Panc1 (cell line): ENCODE measurements around the gene FXYD7. TPM values are rescaled to one million over a fixed set of nuclear protein-coding genes. Genes with fewer than 3 reads are reported as not detected.

Experiments used
- ATAC-seq: fragments of 200-7000 bp; cut with Tn5 transposase; 2 replicates; pipeline ENCODE4 v1.9.1; 2020; ENCODE audit warnings: mild to moderate bottlenecking, moderate library complexity
- BruUV-seq: library from RNA; stranded (reverse); fragments of 400-500 nt; replicated peaks from 2 replicates; lab custom pipeline; 2021; lab: Mats Ljungman, UMichigan
- CTCF ChIA-PET: fragments of 300-600 bp; sonication (Branson Sonifier 250); formaldehyde crosslinking; loops from one replicate; lab custom pipeline; 2022; ENCODE audit warnings: antibody characterized with exemption; lab: Charles Lee
- POLR2A ChIA-PET: fragments of 300-600 bp; sonication (Branson Sonifier 250); formaldehyde crosslinking; loops from one replicate; lab custom pipeline; 2022; ENCODE audit warnings: antibody characterized with exemption; lab: Charles Lee
- DNase-seq: peaks from one replicate; pipeline ENCODE4 v3.0.0-alpha.2; 2010; ENCODE audit warnings: low read depth, low spot score
- H3K27ac ChIP-seq: 2 replicates; pipeline ENCODE4 v1.5.1; 2011; ENCODE audit warnings: mild to moderate bottlenecking, low read length, inconsistent platforms
- H3K27me3 ChIP-seq: fragments of 200-500 bp; sonication (Bioruptor generic); 2 replicates; pipeline ENCODE4 v1.6.0; 2014; ENCODE audit warnings: low read length, inconsistent platforms; ENCODE audit not compliant: control insufficient read depth, insufficient read depth
- H3K36me3 ChIP-seq: fragments of 200-500 bp; sonication (Bioruptor generic); 2 replicates; pipeline ENCODE4 v1.5.1; 2014; ENCODE audit warnings: inconsistent platforms, mild to moderate bottlenecking, low read length, moderate library complexity; ENCODE audit not compliant: control insufficient read depth, insufficient read depth
- H3K4me1 ChIP-seq: 2 replicates; pipeline ENCODE4 v1.5.1; 2011; ENCODE audit warnings: inconsistent platforms, mild to moderate bottlenecking, low read length, moderate library complexity; ENCODE audit not compliant: control insufficient read depth, insufficient read depth
- H3K4me3 ChIP-seq, 2 experiments: 2 replicates each; pipeline ENCODE4 v1.5.1; 2011 to 2012; ENCODE audit warnings: low read depth in 2 of 2, low read length in 2 of 2, mild to moderate bottlenecking in 2 of 2, inconsistent platforms in 1 of 2, moderate library complexity in 1 of 2
- H3K9me3 ChIP-seq: fragments of 200-500 bp; sonication (Bioruptor generic); 2 replicates; pipeline ENCODE4 v1.5.1; 2014; ENCODE audit warnings: low read depth, mild to moderate bottlenecking, inconsistent platforms, low read length, moderate library complexity; ENCODE audit not compliant: control insufficient read depth, insufficient read depth
- POLR2AphosphoS5 ChIP-seq: IDR thresholded peaks from 2 replicates; pipeline ENCODE4 v1.6.1; 2012; ENCODE audit warnings: mild to moderate bottlenecking, low read depth, low read length, moderate library complexity
- SIN3A ChIP-seq: IDR thresholded peaks from 2 replicates; pipeline ENCODE4 v1.6.1; 2012; ENCODE audit warnings: low read depth, mild to moderate bottlenecking, low read length, moderate library complexity, borderline replicate concordance; ENCODE audit not compliant: insufficient read depth
- TCF7L2 ChIP-seq: IDR thresholded peaks from 2 replicates; pipeline ENCODE4 v1.6.1; 2011; ENCODE audit warnings: mild to moderate bottlenecking, low read depth, low read length, inconsistent platforms
- in situ Hi-C: cut with HindIII; loops from 2 replicates; pipeline ENCODE4 v1.10.0; 2016; ENCODE audit warnings: low sequenced_read_pairs, low pct_unique_long_range_greater_than_20kb
- intact Hi-C: fragments of 100-400 bp; cut with micrococcal nuclease; formaldehyde crosslinking; loops from one replicate; pipeline ENCODE4 v1.10.0; 2022; ENCODE audit not compliant: unreplicated experiment
- total RNA-seq: library from RNA; stranded (reverse); gene quantifications from one replicate; pipeline ENCODE4 v1.2.1, GENCODE V29; 2021; ENCODE audit not compliant: unreplicated experiment
- TF ChIP-seq, protein P1 (sequence below), 2 experiments: IDR thresholded peaks; 2 replicates each; pipeline ENCODE4 v1.6.1; 2011 to 2012; ENCODE audit warnings: low read depth in 2 of 2, control low read depth in 1 of 2, low read length in 1 of 2, mild to moderate bottlenecking in 1 of 2, moderate library complexity in 1 of 2; ENCODE audit not compliant: insufficient read depth in 1 of 2
- TF ChIP-seq, protein P2 (sequence below): fragments of 450-650 bp; IDR thresholded peaks from 2 replicates; pipeline ENCODE4 v1.5.1; 2017; ENCODE audit warnings: mild to moderate bottlenecking

Gene FXYD7
- total RNA-seq, 1 experiment from 2014 or later, result not detected

DNA sequence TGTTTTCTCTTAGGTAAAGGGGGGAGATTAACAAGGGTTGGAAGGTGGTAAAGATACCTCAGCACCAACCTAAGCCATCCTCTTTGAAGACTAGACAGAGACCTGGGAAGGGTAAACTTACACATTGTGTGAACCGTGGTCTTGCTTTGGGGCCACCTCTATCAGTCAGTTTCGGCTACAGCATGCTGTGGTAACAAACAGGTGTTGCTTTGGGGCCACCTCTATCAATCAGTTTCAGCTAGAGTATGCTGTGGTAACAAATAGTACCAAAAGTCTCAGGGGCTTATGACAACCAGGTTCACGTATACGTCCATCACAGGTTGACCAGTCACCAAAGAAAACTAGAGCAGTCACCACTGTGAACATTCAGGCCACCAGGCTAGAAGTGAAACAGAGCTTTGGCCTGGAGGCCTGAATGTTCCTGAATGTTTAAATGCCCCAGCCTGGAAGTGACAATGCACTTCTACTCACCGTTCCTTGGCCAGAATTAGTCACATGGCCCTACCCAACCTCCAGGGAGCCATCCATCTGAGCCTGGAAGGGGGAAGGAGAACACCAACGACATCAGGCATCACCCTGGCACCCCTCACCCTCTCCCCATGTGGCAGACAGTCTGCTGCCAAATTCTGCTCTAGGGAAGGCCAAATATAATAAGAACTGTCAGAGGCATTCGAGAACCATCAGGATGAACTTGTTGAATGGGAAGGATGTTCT is 3.8 kb downstream of the FXYD7 start:
- H3K27me3 ChIP-seq, result peaks cover 15% of the 10 kb centered on the region
- H3K27ac ChIP-seq, result no peak overlapping the region
- BruUV-seq, result no TSS peak
- ChIA-PET CTCF (interaction anchor here (0.6 kb wide), 1 partner anchor 10 kb away, joined by 9 read pairs; no protein-coding TSS in a partner anchor), POLR2A (no interaction called here)
- no peak overlapping the region for H3K4me3 ChIP-seq
- intact Hi-C loops, result no loop called here
- DNase-seq (no peak), ATAC-seq (no peak)
- H3K36me3 ChIP-seq, result no peaks in the 10 kb centered on the region; the same call in none of the 2 replicates
- peaks cover 7% of the 10 kb centered on the region for H3K4me1 ChIP-seq
- TF ChIP-seq SIN3A (no peak), POLR2AphosphoS5 (no peak)
- TF ChIP-seq, protein P1, sequence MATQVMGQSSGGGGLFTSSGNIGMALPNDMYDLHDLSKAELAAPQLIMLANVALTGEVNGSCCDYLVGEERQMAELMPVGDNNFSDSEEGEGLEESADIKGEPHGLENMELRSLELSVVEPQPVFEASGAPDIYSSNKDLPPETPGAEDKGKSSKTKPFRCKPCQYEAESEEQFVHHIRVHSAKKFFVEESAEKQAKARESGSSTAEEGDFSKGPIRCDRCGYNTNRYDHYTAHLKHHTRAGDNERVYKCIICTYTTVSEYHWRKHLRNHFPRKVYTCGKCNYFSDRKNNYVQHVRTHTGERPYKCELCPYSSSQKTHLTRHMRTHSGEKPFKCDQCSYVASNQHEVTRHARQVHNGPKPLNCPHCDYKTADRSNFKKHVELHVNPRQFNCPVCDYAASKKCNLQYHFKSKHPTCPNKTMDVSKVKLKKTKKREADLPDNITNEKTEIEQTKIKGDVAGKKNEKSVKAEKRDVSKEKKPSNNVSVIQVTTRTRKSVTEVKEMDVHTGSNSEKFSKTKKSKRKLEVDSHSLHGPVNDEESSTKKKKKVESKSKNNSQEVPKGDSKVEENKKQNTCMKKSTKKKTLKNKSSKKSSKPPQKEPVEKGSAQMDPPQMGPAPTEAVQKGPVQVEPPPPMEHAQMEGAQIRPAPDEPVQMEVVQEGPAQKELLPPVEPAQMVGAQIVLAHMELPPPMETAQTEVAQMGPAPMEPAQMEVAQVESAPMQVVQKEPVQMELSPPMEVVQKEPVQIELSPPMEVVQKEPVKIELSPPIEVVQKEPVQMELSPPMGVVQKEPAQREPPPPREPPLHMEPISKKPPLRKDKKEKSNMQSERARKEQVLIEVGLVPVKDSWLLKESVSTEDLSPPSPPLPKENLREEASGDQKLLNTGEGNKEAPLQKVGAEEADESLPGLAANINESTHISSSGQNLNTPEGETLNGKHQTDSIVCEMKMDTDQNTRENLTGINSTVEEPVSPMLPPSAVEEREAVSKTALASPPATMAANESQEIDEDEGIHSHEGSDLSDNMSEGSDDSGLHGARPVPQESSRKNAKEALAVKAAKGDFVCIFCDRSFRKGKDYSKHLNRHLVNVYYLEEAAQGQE (IDR thresholded peaks at IDR 0.05; ENCODE audit: insufficient read depth in 1 of 2, low read depth in 2 of 2, low read length in 1 of 2), result no peak
- TF ChIP-seq, protein P2, sequence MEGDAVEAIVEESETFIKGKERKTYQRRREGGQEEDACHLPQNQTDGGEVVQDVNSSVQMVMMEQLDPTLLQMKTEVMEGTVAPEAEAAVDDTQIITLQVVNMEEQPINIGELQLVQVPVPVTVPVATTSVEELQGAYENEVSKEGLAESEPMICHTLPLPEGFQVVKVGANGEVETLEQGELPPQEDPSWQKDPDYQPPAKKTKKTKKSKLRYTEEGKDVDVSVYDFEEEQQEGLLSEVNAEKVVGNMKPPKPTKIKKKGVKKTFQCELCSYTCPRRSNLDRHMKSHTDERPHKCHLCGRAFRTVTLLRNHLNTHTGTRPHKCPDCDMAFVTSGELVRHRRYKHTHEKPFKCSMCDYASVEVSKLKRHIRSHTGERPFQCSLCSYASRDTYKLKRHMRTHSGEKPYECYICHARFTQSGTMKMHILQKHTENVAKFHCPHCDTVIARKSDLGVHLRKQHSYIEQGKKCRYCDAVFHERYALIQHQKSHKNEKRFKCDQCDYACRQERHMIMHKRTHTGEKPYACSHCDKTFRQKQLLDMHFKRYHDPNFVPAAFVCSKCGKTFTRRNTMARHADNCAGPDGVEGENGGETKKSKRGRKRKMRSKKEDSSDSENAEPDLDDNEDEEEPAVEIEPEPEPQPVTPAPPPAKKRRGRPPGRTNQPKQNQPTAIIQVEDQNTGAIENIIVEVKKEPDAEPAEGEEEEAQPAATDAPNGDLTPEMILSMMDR, result no peak
- H3K9me3 ChIP-seq, result no peaks in the 10 kb centered on the region
- in situ Hi-C loops, result no loop called here

DNA sequence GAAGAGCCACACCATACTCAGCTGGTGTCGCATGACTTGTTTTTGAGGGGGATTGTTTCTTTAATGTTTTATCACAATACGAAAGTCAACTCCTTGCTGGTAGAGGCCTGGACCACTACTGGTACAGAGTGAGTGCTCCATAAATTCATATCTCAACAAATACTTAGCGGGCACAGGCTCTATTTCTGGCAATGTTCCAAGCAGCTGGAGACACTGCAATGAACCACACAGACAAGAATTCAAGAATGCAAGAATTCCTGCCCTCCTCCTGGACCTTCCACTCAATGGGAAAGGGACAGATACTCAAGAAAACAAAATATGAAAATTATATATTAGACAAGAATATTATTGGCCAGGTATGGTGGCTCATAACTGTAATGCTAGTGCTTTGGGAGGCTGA is 6.4 kb downstream of the FXYD7 start:
- CTCF ChIA-PET, result no interaction called here
- ATAC-seq, result no peak
- intact Hi-C loops, result no loop called here

More for the DNA sequence above, 6.4 kb downstream of the FXYD7 start:
- H3K27me3 ChIP-seq, result 0 out of 2 replicates have a peak, but pooled peaks cover 2% of the 10 kb centered on the region
- no peak overlapping the region for H3K4me3 ChIP-seq
- no peak for DNase-seq
- TF ChIP-seq, protein P1 (IDR thresholded peaks at IDR 0.05; ENCODE audit: insufficient read depth in 1 of 2, low read depth in 2 of 2, low read length in 1 of 2), result no peak
- TF ChIP-seq, protein P2, result no peak
- TF ChIP-seq SIN3A, result no peak
- no peak for TF ChIP-seq TCF7L2
- in situ Hi-C loops, result no loop called here
- no peak overlapping the region for H3K27ac ChIP-seq
- no TSS peak for BruUV-seq
- peaks cover 4% of the 10 kb centered on the region; the same call in 1 of the 2 replicates for H3K4me1 ChIP-seq
- H3K9me3 ChIP-seq, result no peaks in the 10 kb centered on the region
- H3K36me3 ChIP-seq, result no peaks in the 10 kb centered on the region; the same call in 1 of the 2 replicates
- POLR2A ChIA-PET, result interaction anchor here (0.6 kb wide), 1 partner anchor 359 kb away, joined by 5 read pairs; no protein-coding TSS in a partner anchor
